ENCODE results near the gene RHBDF2. TPM values are rescaled to one million over a fixed set of nuclear protein-coding genes. Genes with fewer than 3 reads are reported as not detected.

RHBDF2 gene
- total RNA-seq, 1 experiment from 2014 or later = 19.7 TPM

- H3K27ac Mint-ChIP-seq = no peak overlapping the region
- WGBS (ENCODE audit: extremely low coverage, insufficient read length, low lambda C conversion rate) = no CpG with 5 or more reads among the region's 10 CpGs
- no peak overlapping the region for H3K18ac ChIP-seq (ENCODE audit: insufficient read length, low read depth, low read length)
Measured at GRCh38 chr17:76478097-76478496, 23.1 kb downstream of the RHBDF2 start.

More at GRCh38 chr17:76478097-76478496, 23.1 kb downstream of the RHBDF2 start:
- H3K4me3 Mint-ChIP-seq = no peak overlapping the region
- H3K4me1 Mint-ChIP-seq = no peaks in the 10 kb centered on the region
- Histone ChIP-seq H3K79me2 (ENCODE audit: insufficient read depth, low read length) (no peaks in the 10 kb centered on the region), H3K56ac (ENCODE audit: insufficient read length, low read depth, low read length) (no peak overlapping the region), H3K23ac (ENCODE audit: insufficient read length, low read depth, low read length) (no peak overlapping the region), H3K4ac (ENCODE audit: low read depth, low read length) (no peak overlapping the region), H4K91ac (ENCODE audit: insufficient read length, low read depth, low read length) (no peak overlapping the region), H2AK5ac (ENCODE audit: insufficient read length, low read length) (no peak overlapping the region), H2BK20ac (ENCODE audit: low read depth, low read length, poor library complexity, severe bottlenecking) (no peak overlapping the region), H2BK12ac (ENCODE audit: insufficient read length, low read depth, low read length) (no peak overlapping the region), H3K4me1 (ENCODE audit: insufficient read depth, low read length) (no peaks in the 10 kb centered on the region), H3K23me2 (ENCODE audit: insufficient read length, low read depth, low read length, poor library complexity, severe bottlenecking) (no peaks in the 10 kb centered on the region), H4K20me1 (ENCODE audit: control insufficient read depth, insufficient read depth, insufficient read length) (no peaks in the 10 kb centered on the region), H4K5ac (ENCODE audit: insufficient read length, low read depth, low read length) (no peak overlapping the region), H3K27ac (ENCODE audit: insufficient read length, low read depth, low read length) (no peak overlapping the region), H2BK120ac (ENCODE audit: low read depth, low read length, poor library complexity, severe bottlenecking) (no peak overlapping the region), H2BK15ac (ENCODE audit: low read depth, low read length) (no peak overlapping the region), H4K8ac (replicated peaks; ENCODE audit: insufficient read length, low read depth, low read length) (no peak overlapping the region), H3K9ac (ENCODE audit: extremely low read depth, insufficient read length, low read length) (no peak overlapping the region), H3K27me3 (ENCODE audit: insufficient read depth, low read length) (no peaks in the 10 kb centered on the region), H3K14ac (ENCODE audit: insufficient read depth, low read length) (no peak overlapping the region), H2AFZ (ENCODE audit: low read length) (no peak overlapping the region), H3K4me2 (ENCODE audit: insufficient read depth, insufficient read length, low read length) (no peak overlapping the region), H3K79me1 (ENCODE audit: insufficient read depth, low read depth, low read length, poor library complexity, severe bottlenecking) (no peaks in the 10 kb centered on the region), H3K9me3 (ENCODE audit: control insufficient read depth, low read depth, low read length) (no peaks in the 10 kb centered on the region), H2BK5ac (ENCODE audit: insufficient read length, low read length) (no peak overlapping the region), H3T11ph (ENCODE audit: low read length) (no peak overlapping the region)
- TF ChIP-seq CTCF (conservative IDR thresholded peaks at IDR 0.05) = no peak
- H3K9me3 Mint-ChIP-seq = no peaks in the 10 kb centered on the region; a peak in 1 of 5 replicates
- H3K27me3 Mint-ChIP-seq (ENCODE audit: low read depth) = no peaks in the 10 kb centered on the region
- DNase-seq = no peak
- peaks cover 1 to 12% (median 3%) of the 10 kb centered on the region in 3 experiments; a peak in 5 of 7 replicates for H3K36me3 Mint-ChIP-seq (ENCODE audit: insufficient read depth in 1 of 3, low read depth in 3 of 3)

Data from H9 (cell line).